ENCODE data around the gene ARHGAP31. TPM values are rescaled to one million over a fixed set of nuclear protein-coding genes. Genes with fewer than 3 reads are reported as not detected.
"Not testable (repeated sequence)": the region's sequence is repeated elsewhere in the genome, so short reads cannot be mapped to it uniquely, and the experiment has no call there.

The ARHGAP31 gene
- total RNA-seq, 1 donor from 2014 or later = 23.7 TPM

DNA sequence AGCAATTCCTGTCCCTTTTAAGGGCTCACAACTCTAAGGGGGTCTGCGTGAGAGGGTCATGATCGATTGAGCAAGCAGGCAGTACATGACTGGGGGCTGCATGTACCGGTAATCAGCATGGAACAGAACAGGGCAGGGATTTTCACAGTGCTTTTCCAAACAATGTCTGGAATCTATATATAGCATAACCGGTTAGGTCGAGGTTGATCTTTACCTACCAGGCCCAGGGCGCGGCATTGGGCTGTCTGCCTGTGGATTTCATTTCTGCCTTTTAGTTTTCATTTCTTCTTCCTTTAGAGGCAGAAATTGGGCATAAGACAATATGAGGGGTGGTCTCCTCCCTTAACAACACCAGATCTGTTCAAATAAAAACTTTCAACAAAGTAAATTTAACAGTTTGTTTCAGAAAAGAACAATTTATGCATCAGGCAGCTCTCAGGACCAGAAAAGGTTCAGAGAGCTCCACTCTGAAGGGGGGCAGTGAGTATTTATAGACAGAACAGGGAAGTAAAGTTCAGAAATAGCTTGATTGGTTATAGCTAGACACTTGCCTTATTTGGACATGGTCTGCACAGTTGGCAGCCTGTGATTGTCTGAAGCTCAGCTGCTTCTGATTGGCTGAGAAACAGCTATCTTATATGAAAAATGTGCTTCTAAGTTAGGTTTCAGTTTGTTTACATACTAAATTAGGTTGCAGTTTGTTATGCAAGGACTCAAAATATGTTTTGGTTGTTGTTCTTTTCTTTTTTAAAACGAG, 36.4 kb upstream of the ARHGAP31 start:
- peaks cover under 1% of the 10 kb centered on the region for H3K9me3 Mint-ChIP-seq
- no peak overlapping the region for H3K27ac Mint-ChIP-seq
- POLR2A ChIA-PET = interaction anchor here (0.7 to 2.5 kb wide), 5 partner anchors 17 to 1092 kb away, joined by 3 to 23 read pairs (median 4); partner anchors contain the start of genes ARHGAP31, B4GALT4 and TEX55
- no peaks in the 10 kb centered on the region for H3K36me3 Mint-ChIP-seq (ENCODE audit: low read depth)
- H3K27me3 Mint-ChIP-seq = no peaks in the 10 kb centered on the region
- CTCF ChIA-PET = interaction anchor here (0.9 to 2.5 kb wide), 3 partner anchors 16 to 423 kb away, joined by 4 to 17 read pairs (median 5); partner anchors contain the start of gene B4GALT4
- H3K4me1 Mint-ChIP-seq = peaks cover 22% of the 10 kb centered on the region
- TF ChIP-seq, protein P1, sequence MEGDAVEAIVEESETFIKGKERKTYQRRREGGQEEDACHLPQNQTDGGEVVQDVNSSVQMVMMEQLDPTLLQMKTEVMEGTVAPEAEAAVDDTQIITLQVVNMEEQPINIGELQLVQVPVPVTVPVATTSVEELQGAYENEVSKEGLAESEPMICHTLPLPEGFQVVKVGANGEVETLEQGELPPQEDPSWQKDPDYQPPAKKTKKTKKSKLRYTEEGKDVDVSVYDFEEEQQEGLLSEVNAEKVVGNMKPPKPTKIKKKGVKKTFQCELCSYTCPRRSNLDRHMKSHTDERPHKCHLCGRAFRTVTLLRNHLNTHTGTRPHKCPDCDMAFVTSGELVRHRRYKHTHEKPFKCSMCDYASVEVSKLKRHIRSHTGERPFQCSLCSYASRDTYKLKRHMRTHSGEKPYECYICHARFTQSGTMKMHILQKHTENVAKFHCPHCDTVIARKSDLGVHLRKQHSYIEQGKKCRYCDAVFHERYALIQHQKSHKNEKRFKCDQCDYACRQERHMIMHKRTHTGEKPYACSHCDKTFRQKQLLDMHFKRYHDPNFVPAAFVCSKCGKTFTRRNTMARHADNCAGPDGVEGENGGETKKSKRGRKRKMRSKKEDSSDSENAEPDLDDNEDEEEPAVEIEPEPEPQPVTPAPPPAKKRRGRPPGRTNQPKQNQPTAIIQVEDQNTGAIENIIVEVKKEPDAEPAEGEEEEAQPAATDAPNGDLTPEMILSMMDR (IDR thresholded peaks at IDR 0.05) = no peak
- peak; percentile 75 for ATAC-seq (ENCODE audit: low read depth)
- peak overlapping the region; percentile 11 for H3K4me3 Mint-ChIP-seq
- no peak for DNase-seq
- intact Hi-C loops (cut with micrococcal nuclease) = no loop called here

DNA sequence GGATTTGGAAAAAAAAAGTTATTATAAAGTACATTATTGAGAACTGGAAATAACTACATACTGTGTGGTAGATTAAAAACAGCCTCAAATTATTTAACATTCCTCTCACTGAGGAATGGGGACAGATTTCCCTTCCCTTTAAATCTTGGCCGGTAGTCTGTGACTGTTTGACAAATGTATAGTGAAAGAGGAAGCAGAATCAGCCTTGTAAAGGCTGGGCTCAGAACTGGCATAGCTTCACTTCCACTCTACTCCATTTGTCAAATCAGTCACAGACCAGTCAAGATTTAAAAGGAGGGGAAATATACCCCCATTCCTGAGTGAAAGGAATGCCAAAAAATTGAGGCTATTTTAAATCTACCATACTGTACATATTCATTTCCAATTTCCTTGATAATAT, 35.3 kb upstream of the ARHGAP31 start:
- Mint-ChIP-seq H3K36me3 (ENCODE audit: low read depth) (no peaks in the 10 kb centered on the region), H3K9me3 (no peaks in the 10 kb centered on the region), H3K27me3 (no peaks in the 10 kb centered on the region), H3K4me1 (peaks cover 22% of the 10 kb centered on the region), H3K4me3 (no peak overlapping the region), H3K27ac (peak overlapping the region; percentile 61)
- intact Hi-C loops (cut with micrococcal nuclease) = no loop called here
- DNase-seq (no peak), ATAC-seq (ENCODE audit: low read depth) (peak; percentile 77)
- CTCF ChIA-PET = interaction anchor here (0.9 to 2.5 kb wide), 2 partner anchors 17 to 422 kb away, joined by 4 to 17 read pairs; partner anchors contain the start of gene B4GALT4
- POLR2A ChIA-PET = interaction anchor here (0.7 to 2.5 kb wide), 2 partner anchors 19 to 113 kb away, joined by 4 to 23 read pairs; partner anchors contain the start of genes B4GALT4 and TEX55
- TF ChIP-seq, protein P1 (IDR thresholded peaks at IDR 0.05) = no peak

DNA sequence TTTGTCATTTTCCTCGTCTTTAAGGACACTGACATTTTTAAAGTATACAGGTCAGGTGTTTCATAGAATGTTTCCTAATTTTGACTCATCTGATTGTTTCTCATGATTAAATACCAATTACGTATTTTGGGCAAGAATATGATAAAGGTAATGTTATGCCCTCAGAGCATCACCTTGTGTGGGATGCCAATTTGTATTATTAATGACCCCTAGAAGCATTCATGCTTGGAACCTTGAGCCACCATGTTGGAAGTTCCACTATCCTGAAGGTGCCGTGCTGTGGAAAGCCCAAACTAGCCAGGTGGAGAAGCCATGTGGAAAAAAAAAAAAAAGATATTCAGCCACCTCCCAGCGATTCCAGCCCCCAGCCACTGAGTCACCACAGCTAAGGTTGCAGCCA, 34.4 kb upstream of the ARHGAP31 start:
- H3K36me3 Mint-ChIP-seq (ENCODE audit: low read depth) = no peaks in the 10 kb centered on the region
- H3K27me3 Mint-ChIP-seq = no peaks in the 10 kb centered on the region
- no peaks in the 10 kb centered on the region for H3K9me3 Mint-ChIP-seq
- intact Hi-C loops (cut with micrococcal nuclease) = no loop called here
- CTCF ChIA-PET = interaction anchor here (2.5 kb wide), 1 partner anchor 18 kb away, joined by 17 read pairs; the partner anchor contains the start of gene B4GALT4
- POLR2A ChIA-PET = interaction anchor here (1.1 kb wide), 1 partner anchor 203 kb away, joined by 3 read pairs; no protein-coding TSS in a partner anchor
- H3K4me3 Mint-ChIP-seq = no peak overlapping the region
- no peak for DNase-seq
- ATAC-seq (ENCODE audit: low read depth) = no peak
- peaks cover 22% of the 10 kb centered on the region for H3K4me1 Mint-ChIP-seq
- TF ChIP-seq, protein P1 (IDR thresholded peaks at IDR 0.05) = no peak
- H3K27ac Mint-ChIP-seq = no peak overlapping the region

DNA sequence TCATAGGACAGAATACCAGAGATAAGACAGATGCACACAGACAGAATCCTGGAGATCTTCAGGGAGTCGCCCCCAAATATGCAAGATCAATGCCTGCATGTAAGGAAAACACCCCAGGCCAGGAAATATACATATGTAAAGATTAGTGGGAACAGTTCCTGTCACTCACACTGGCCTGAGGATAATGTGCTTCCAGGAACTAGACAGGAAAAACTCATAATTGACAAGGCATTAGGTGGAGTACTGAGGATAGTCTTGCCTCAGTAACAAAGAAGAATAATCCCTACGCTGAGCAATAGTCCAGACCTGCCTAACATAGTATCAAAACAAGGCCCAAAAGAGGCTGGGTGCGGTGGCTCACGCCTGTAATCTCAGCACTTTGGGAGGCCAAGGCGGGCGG, 33.1 kb upstream of the ARHGAP31 start:
- Mint-ChIP-seq H3K36me3 (ENCODE audit: low read depth) (no peaks in the 10 kb centered on the region), H3K4me1 (peaks cover 22% of the 10 kb centered on the region), H3K27ac (no peak overlapping the region), H3K27me3 (no peaks in the 10 kb centered on the region), H3K9me3 (no peaks in the 10 kb centered on the region), H3K4me3 (no peak overlapping the region)
- DNase-seq (no peak), ATAC-seq (ENCODE audit: low read depth) (no peak)
- POLR2A ChIA-PET = interaction anchor here (1.1 kb wide), 1 partner anchor 202 kb away, joined by 3 read pairs; no protein-coding TSS in a partner anchor
- CTCF ChIA-PET = no interaction called here
- intact Hi-C loops (cut with micrococcal nuclease) = no loop called here
- TF ChIP-seq, protein P1 (IDR thresholded peaks at IDR 0.05) = no peak

DNA sequence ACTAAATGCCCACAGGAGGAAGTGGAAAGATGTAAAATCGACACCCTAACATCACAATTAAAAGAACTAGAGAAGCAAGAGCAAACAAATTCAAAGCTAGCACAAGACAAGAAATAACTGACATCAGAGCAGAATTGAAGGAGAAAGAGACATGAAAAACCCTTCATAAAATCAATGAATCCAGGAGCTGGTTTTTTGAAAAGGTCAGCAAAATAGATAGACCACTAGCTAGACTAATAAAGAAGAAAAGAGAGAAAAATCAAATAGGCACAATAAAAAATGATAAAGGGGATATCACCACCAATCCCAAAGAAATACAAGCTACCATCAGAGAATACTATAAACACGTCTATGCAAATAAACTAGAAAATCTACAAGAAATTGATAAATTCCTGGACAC, 24.0 kb upstream of the ARHGAP31 start:
- ATAC-seq (ENCODE audit: low read depth); POLR2A ChIA-PET; intact Hi-C loops (cut with micrococcal nuclease); H3K9me3 Mint-ChIP-seq; H3K4me3 Mint-ChIP-seq; H3K27ac Mint-ChIP-seq; H3K4me1 Mint-ChIP-seq; DNase-seq; H3K27me3 Mint-ChIP-seq; H3K36me3 Mint-ChIP-seq (ENCODE audit: low read depth): not testable (repeated sequence)
- CTCF ChIA-PET = interaction anchor here (0.6 to 1.2 kb wide), 2 partner anchors 83 to 131 kb away, joined by 3 to 4 read pairs; no protein-coding TSS in a partner anchor
